Measurements from ENCODE around the gene C6.

Gene C6

GRCh38 chr5:41122459-41122858, 90.9 kb downstream of the C6 start:
- no peak for DNase-seq (ENCODE audit: low read depth)

GRCh38 chr5:41120600-41120999, 92.7 kb downstream of the C6 start:
- no peak for DNase-seq (ENCODE audit: low read depth)

GRCh38 chr5:41118177-41118576, 95.2 kb downstream of the C6 start:
- no peak for DNase-seq (ENCODE audit: low read depth)

GRCh38 chr5:41115281-41115680, 98.1 kb downstream of the C6 start:
- DNase-seq (ENCODE audit: low read depth): no peak

GRCh38 chr5:41112486-41113455, 100.6 kb downstream of the C6 start:
- no peak for DNase-seq (ENCODE audit: low read depth)

- DNase-seq (ENCODE audit: low read depth): no peak
Measured at GRCh38 chr5:41109186-41109585, 104.1 kb downstream of the C6 start.

GRCh38 chr5:41102341-41102740, 111.0 kb downstream of the C6 start:
- no peak for DNase-seq (ENCODE audit: low read depth)

- no peak for DNase-seq (ENCODE audit: low read depth)
Measured at GRCh38 chr5:41097642-41098041, 115.7 kb downstream of the C6 start.

GRCh38 chr5:41095324-41096101, 117.8 kb downstream of the C6 start:
- no peak for DNase-seq (ENCODE audit: low read depth)

GRCh38 chr5:41094871-41095270, 118.5 kb downstream of the C6 start:
- no peak for DNase-seq (ENCODE audit: low read depth)

- DNase-seq (ENCODE audit: low read depth): no peak
Measured at GRCh38 chr5:41093803-41094202, 119.5 kb downstream of the C6 start.

All from stimulated activated CD8-positive, alpha-beta memory T cell treated with anti-CD3 and anti-CD28 coated beads, Interleukin-7, amount 100 ng/mL, for 24 hours (primary cell).